Duodenal mucosa (tissue), 2 donors: ENCODE data around the gene HOXC10.

Source experiments
- H3K27ac ChIP-seq: one replicate; pipeline ENCODE4 v1.7.0; 2013; ENCODE audit warnings: low read depth, low read length
- H3K27me3 ChIP-seq, 2 donors: one replicate each; pipeline ENCODE4 v1.7.0; 2013; ENCODE audit warnings: low read length in 2 of 2, control low read depth in 1 of 2; ENCODE audit not compliant: insufficient read depth in 2 of 2, control insufficient read depth in 1 of 2
- H3K36me3 ChIP-seq, 2 donors: one replicate each; pipeline ENCODE4 v1.7.0; 2013; ENCODE audit warnings: low read length in 2 of 2, control low read depth in 1 of 2; ENCODE audit not compliant: insufficient read depth in 2 of 2, control insufficient read depth in 1 of 2
- H3K4me1 ChIP-seq, 2 donors: one replicate each; pipeline ENCODE4 v1.7.0; 2013; ENCODE audit warnings: low read length in 2 of 2, control low read depth in 1 of 2; ENCODE audit not compliant: insufficient read depth in 2 of 2, control insufficient read depth in 1 of 2
- H3K4me3 ChIP-seq, 2 donors: one replicate each; pipeline ENCODE4 v1.7.0; 2013; ENCODE audit warnings: low read length in 2 of 2, low read depth in 1 of 2
- H3K9ac ChIP-seq, 2 donors: one replicate each; pipeline ENCODE4 v1.7.0; 2013; ENCODE audit warnings: low read length in 2 of 2, low read depth in 1 of 2
- H3K9me3 ChIP-seq, 2 donors: one replicate each; pipeline ENCODE4 v1.7.0; 2013; ENCODE audit warnings: low read length in 2 of 2, control low read depth in 1 of 2; ENCODE audit not compliant: control insufficient read depth in 1 of 2

Gene HOXC10

GRCh38 chr12:53984901-53985691 is at the start of gene HOXC10:
TSS of gene HOXC10 (plus strand) at chr12:53985146. CDS start at chr12:53985260, 114 bp downstream.
- Histone ChIP-seq H3K27ac (peak within 1 kb of the TSS; percentile 30), H3K9ac (no peak within 1 kb of the TSS), H3K9me3 (no peaks in the 10 kb centered on the region), H3K36me3 (no peaks in the 10 kb centered on the region), H3K27me3 (peaks cover 80 to 98% of the 10 kb centered on the region in 2 donors), H3K4me1 (peaks cover 3 to 18% of the 10 kb centered on the region in 2 donors), H3K4me3 (peak within 1 kb of the TSS in 1 of 2 donors; percentile 43)

GRCh38 chr12:53935383-53936341 is 49.3 kb upstream of the HOXC10 start:
- no peak overlapping the region for H3K27ac ChIP-seq
- peaks cover 83 to 98% of the 10 kb centered on the region in 2 donors for H3K27me3 ChIP-seq
- no peaks in the 10 kb centered on the region for H3K36me3 ChIP-seq
- H3K9ac ChIP-seq, result no peak overlapping the region
- no peaks in the 10 kb centered on the region for H3K4me1 ChIP-seq
- H3K4me3 ChIP-seq, result no peak overlapping the region
- no peaks in the 10 kb centered on the region for H3K9me3 ChIP-seq

GRCh38 chr12:53937099-53937498 is 47.8 kb upstream of the HOXC10 start:
- H3K4me1 ChIP-seq, result no peaks in the 10 kb centered on the region
- H3K36me3 ChIP-seq, result no peaks in the 10 kb centered on the region
- no peak overlapping the region for H3K9ac ChIP-seq
- no peaks in the 10 kb centered on the region for H3K9me3 ChIP-seq
- H3K4me3 ChIP-seq, result no peak overlapping the region
- H3K27me3 ChIP-seq, result peaks cover 82 to 98% of the 10 kb centered on the region in 2 donors
- no peak overlapping the region for H3K27ac ChIP-seq

- Histone ChIP-seq H3K27me3 (peaks cover 82 to 97% of the 10 kb centered on the region in 2 donors), H3K9me3 (no peaks in the 10 kb centered on the region), H3K27ac (no peak overlapping the region), H3K4me1 (no peaks in the 10 kb centered on the region), H3K9ac (no peak overlapping the region), H3K36me3 (no peaks in the 10 kb centered on the region), H3K4me3 (no peak overlapping the region)
Observed at GRCh38 chr12:53937596-53938325, 47.2 kb upstream of the HOXC10 start.

- H3K9me3 ChIP-seq, result no peaks in the 10 kb centered on the region
- H3K9ac ChIP-seq, result no peak within 1 kb of the TSS
- no peak within 1 kb of the TSS for H3K27ac ChIP-seq
- peaks cover 84 to 97% of the 10 kb centered on the region in 2 donors for H3K27me3 ChIP-seq
- no peak within 1 kb of the TSS for H3K4me3 ChIP-seq
- no peaks in the 10 kb centered on the region for H3K36me3 ChIP-seq
- H3K4me1 ChIP-seq, result no peaks in the 10 kb centered on the region
Observed at GRCh38 chr12:53938326-53939140, 46.4 kb upstream of the HOXC10 start, which contains the start of gene HOXC13. TSS of gene HOXC13 (plus strand) at chr12:53938831. CDS start at chr12:53938907, 76 bp downstream.

- peaks cover 84 to 97% of the 10 kb centered on the region in 2 donors for H3K27me3 ChIP-seq
- no peaks in the 10 kb centered on the region for H3K9me3 ChIP-seq
- no peaks in the 10 kb centered on the region for H3K36me3 ChIP-seq
- H3K4me3 ChIP-seq, result no peak overlapping the region
- no peak overlapping the region for H3K27ac ChIP-seq
- no peak overlapping the region for H3K9ac ChIP-seq
- no peaks in the 10 kb centered on the region for H3K4me1 ChIP-seq
Observed at GRCh38 chr12:53939141-53940108, 45.5 kb upstream of the HOXC10 start.

- no peaks in the 10 kb centered on the region for H3K36me3 ChIP-seq
- H3K27me3 ChIP-seq, result peaks cover 84 to 97% of the 10 kb centered on the region in 2 donors
- no peak overlapping the region for H3K9ac ChIP-seq
- no peak overlapping the region for H3K27ac ChIP-seq
- H3K9me3 ChIP-seq, result no peaks in the 10 kb centered on the region
- H3K4me1 ChIP-seq, result no peaks in the 10 kb centered on the region
- no peak overlapping the region for H3K4me3 ChIP-seq
Observed at GRCh38 chr12:53940443-53941014, 44.4 kb upstream of the HOXC10 start.

- H3K9me3 ChIP-seq, result no peaks in the 10 kb centered on the region
- H3K4me3 ChIP-seq, result no peak overlapping the region
- H3K27me3 ChIP-seq, result peaks cover 84 to 97% of the 10 kb centered on the region in 2 donors
- no peaks in the 10 kb centered on the region for H3K4me1 ChIP-seq
- H3K27ac ChIP-seq, result no peak overlapping the region
- no peak overlapping the region for H3K9ac ChIP-seq
- H3K36me3 ChIP-seq, result no peaks in the 10 kb centered on the region
Observed at GRCh38 chr12:53941187-53941586, 43.8 kb upstream of the HOXC10 start.
